Right atrium auricular region (tissue), 2 donors: ENCODE data around the gene PIK3C2G. TPM values are rescaled to one million over a fixed set of nuclear protein-coding genes. Genes with fewer than 3 reads are reported as not detected.
"Not testable (repeated sequence)": the region's sequence is repeated elsewhere in the genome, so short reads cannot be mapped to it uniquely, and the experiment has no call there.

Experiments used
- DNase-seq: peaks from one replicate; pipeline ENCODE4 v3.0.0-alpha.2; 2019; ENCODE audit warnings: low spot score
- H3K27ac ChIP-seq, 2 donors: fragments of 200-600 bp; sonication (generic); 1 replicate in 1 of 2; 2 replicates in 1 of 2; pipeline ENCODE4 v1.5.1; 2016 to 2019
- H3K27me3 ChIP-seq, 2 donors: fragments of 200-600 bp; sonication (generic); one replicate each; pipeline versions ENCODE4 v1.5.1 to v1.6.0; 2017 to 2019
- H3K36me3 ChIP-seq: fragments of 200-600 bp; sonication (generic); one replicate; pipeline ENCODE4 v1.5.1; 2016
- H3K4me1 ChIP-seq, 2 donors: fragments of 200-600 bp; sonication (generic); one replicate each; pipeline versions ENCODE4 v1.5.1 to v1.6.0; 2017 to 2019
- H3K4me3 ChIP-seq, 2 donors: fragments of 200-600 bp; sonication (generic); 1 replicate in 1 of 2; 2 replicates in 1 of 2; pipeline ENCODE4 v1.5.1; 2017 to 2019; ENCODE audit warnings: mild to moderate bottlenecking in 1 of 2, moderate library complexity in 1 of 2
- H3K9me3 ChIP-seq, 2 donors: fragments of 200-600 bp; sonication (generic); one replicate each; pipeline ENCODE4 v1.5.1; 2019
- total RNA-seq, 2 donors: library from RNA; depleted of rRNA; stranded (reverse); fragments of >200 nt; gene quantifications; one replicate each; pipeline ENCODE4 v1.1.0, GENCODE V29; 2016
- TF ChIP-seq, protein P1 (sequence below), 2 donors: fragments of 200-600 bp; sonication (generic); IDR thresholded peaks; one replicate each; pipeline ENCODE4 v1.5.1; 2019; ENCODE audit warnings: antibody characterized with exemption in 2 of 2

PIK3C2G gene
- total RNA-seq, 2 donors from 2014 or later: not detected

DNA sequence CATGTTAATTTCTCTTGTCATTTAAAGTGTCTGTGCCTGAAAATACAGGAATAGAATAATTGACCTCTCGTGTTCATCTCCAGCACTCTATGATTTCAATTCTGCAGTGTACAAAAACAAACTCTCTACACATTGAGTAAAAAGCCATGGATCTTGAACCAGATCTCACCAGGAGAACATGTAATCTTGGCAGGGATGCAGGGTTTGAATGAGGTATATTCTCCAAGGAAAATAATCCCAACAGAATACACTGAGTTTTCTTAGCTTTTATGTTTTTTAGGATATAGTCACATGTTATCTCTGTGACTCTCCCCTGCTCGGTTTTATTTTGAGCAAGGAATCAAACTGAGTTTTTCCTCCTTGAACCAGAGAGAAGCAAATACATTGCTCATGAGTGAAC is 224.7 kb downstream of the PIK3C2G start:
- H3K27ac ChIP-seq: no peak overlapping the region
- TF ChIP-seq, protein P1, sequence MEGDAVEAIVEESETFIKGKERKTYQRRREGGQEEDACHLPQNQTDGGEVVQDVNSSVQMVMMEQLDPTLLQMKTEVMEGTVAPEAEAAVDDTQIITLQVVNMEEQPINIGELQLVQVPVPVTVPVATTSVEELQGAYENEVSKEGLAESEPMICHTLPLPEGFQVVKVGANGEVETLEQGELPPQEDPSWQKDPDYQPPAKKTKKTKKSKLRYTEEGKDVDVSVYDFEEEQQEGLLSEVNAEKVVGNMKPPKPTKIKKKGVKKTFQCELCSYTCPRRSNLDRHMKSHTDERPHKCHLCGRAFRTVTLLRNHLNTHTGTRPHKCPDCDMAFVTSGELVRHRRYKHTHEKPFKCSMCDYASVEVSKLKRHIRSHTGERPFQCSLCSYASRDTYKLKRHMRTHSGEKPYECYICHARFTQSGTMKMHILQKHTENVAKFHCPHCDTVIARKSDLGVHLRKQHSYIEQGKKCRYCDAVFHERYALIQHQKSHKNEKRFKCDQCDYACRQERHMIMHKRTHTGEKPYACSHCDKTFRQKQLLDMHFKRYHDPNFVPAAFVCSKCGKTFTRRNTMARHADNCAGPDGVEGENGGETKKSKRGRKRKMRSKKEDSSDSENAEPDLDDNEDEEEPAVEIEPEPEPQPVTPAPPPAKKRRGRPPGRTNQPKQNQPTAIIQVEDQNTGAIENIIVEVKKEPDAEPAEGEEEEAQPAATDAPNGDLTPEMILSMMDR (IDR thresholded peaks at IDR 0.05): no peak
- no peaks in the 10 kb centered on the region for H3K27me3 ChIP-seq
- H3K9me3 ChIP-seq: no peaks in the 10 kb centered on the region
- no peak overlapping the region for H3K4me3 ChIP-seq
- no peaks in the 10 kb centered on the region for H3K36me3 ChIP-seq
- no peaks in the 10 kb centered on the region for H3K4me1 ChIP-seq
- no peak for DNase-seq

DNA sequence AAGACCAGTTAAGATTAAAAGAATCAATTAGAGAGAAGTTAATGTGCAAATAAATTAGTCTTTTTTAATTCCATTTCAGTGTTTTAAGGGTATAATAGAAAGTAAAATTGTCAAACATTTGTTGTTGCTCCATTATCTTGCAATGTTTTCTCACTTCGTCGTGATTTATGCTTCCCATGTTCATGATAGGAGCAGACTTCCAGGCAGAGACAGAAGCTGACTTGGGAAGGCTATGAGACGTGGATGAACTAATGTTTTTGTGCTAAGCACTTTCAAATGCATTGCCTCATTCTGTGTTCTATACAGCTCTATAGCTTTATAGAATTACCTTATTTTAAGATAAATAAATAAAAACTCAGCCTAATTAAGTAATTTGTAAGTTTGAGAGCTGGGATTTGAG is 226.2 kb downstream of the PIK3C2G start:
- Histone ChIP-seq H3K9me3 (no peaks in the 10 kb centered on the region), H3K4me3 (no peak overlapping the region), H3K36me3 (no peaks in the 10 kb centered on the region), H3K27me3 (no peaks in the 10 kb centered on the region), H3K27ac (no peak overlapping the region), H3K4me1 (no peaks in the 10 kb centered on the region)
- TF ChIP-seq, protein P1 (IDR thresholded peaks at IDR 0.05): no peak
- no peak for DNase-seq

DNA sequence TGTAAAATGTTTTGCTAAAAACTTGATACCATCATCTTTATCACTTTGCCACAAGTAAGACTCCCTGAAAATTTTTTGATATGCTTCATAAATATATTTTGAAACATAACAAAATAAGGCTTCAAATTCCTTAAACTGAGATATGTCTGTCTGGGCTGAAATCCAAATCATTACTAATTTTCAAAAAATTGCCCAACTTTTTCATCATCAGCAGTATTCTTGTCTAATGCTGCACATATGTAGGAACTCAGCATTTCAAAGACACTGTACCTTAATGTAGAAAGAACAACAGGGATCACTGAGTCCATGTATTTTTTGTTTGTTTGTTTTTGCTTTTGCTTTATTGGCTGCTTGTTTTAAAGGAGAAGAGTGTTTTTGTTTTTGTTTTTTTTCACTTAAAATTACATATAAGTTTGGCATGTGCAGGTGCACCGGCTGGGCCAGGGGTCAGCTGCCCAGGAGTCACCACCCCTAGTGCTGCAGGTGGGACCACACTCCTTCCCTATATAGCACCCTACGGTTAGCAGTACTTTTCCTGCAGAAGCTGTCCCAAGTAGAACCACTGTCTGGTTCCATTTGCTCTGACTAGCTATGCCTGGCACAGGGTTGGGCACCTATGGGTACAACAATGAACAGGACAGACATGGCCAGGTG is 231.2 kb downstream of the PIK3C2G start:
- Histone ChIP-seq H3K4me1 (no peaks in the 10 kb centered on the region), H3K27ac (no peak overlapping the region), H3K27me3 (no peaks in the 10 kb centered on the region), H3K36me3 (no peaks in the 10 kb centered on the region), H3K9me3 (no peaks in the 10 kb centered on the region), H3K4me3 (no peak overlapping the region)
- TF ChIP-seq, protein P1 (IDR thresholded peaks at IDR 0.05): no peak
- DNase-seq: no peak

DNA sequence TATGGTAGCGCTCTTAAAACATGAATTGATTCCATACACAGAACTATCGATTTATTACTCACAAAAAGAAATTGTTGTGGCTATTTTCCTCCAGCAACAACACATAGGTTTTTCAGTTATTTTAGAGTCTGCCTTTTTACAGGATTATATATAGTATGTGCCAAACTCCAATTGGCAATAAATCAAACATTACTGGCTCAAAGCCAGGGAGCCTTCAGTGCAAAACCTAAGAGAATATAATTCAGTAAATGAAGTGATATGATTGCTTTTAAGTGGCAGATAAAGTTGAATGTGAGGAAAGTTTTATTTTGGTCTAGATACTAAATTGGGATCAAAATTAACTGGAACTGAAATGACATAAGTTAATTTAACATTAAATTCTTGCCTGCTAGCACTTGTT is 234.8 kb downstream of the PIK3C2G start:
- DNase-seq: no peak
- TF ChIP-seq, protein P1 (IDR thresholded peaks at IDR 0.05): no peak
- H3K27me3 ChIP-seq: no peaks in the 10 kb centered on the region
- H3K4me1 ChIP-seq: no peaks in the 10 kb centered on the region
- H3K36me3 ChIP-seq: no peaks in the 10 kb centered on the region
- no peak overlapping the region for H3K27ac ChIP-seq
- no peaks in the 10 kb centered on the region for H3K9me3 ChIP-seq
- no peak overlapping the region for H3K4me3 ChIP-seq

DNA sequence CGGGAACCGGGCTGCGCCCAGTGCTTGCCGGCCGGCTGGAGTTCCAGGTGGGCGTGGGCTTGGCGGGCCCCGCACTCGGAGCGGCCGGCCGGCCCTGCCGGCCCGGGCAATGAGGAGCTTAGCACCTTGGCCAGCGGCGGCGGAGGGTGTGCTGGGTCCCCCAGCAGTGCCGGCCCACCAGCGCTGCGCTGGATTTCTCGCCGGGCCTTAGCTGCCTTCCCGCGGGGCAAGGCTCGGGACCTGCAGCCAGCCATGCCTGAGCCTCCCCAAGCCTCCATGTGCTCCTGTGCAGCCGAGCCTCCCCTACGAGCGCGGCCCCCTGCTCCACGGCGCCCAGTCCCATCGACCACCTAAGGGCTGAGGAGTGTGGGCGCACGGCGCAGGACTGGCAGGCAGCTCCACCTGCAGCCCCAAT is 238.8 kb downstream of the PIK3C2G start:
- DNase-seq, H3K9me3 ChIP-seq, H3K27ac ChIP-seq, H3K4me1 ChIP-seq, H3K36me3 ChIP-seq, H3K27me3 ChIP-seq, H3K4me3 ChIP-seq: not testable (repeated sequence)

DNA sequence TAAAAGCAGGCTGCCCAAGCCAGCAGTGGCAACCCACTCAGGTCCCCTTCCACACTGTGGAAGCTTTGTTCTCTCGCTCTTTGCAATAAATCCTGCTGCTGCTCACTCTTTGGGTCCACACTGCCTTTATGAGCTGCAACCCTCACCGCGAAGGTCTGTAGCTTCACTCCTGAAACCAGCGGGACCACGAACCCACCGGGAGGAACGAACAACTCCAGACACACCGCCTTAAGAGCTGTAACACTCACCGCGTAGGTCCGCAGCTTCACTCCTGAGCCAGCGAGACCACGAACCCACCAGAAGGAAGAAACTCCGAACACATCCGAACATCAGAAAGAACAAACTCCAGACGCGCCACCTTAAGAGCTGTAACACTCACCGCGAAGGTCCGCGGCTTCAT is 239.4 kb downstream of the PIK3C2G start:
- H3K4me1 ChIP-seq, H3K9me3 ChIP-seq, H3K27ac ChIP-seq, DNase-seq, H3K4me3 ChIP-seq, H3K36me3 ChIP-seq, H3K27me3 ChIP-seq: not testable (repeated sequence)

DNA sequence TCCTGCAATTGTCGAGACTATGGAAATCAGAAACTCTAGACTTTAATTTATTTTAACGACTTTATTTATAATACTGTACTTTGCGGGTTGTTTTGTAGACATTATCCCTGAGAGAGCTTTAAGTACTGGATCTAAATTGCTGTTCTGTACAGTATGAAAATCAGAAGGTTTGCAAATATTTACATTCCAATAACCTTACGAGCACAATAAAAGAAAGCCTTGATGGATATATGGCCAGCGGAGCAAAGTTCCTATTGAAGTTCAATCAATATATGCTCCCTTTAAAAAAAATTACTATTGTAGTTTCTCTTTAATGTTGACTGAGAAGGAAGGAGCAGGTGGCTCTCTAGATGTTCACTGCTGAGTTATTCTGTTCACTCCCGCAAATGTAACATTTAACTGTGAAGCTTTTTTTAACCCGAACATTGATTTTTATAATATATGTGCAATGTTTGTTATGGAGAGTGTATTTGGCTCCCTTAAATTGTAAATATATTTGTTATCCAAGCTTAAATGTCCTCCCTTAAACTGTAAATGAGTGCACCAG is 241.2 kb downstream of the PIK3C2G start:
- Histone ChIP-seq H3K36me3 (no peaks in the 10 kb centered on the region), H3K4me3 (no peak overlapping the region), H3K4me1 (no peaks in the 10 kb centered on the region), H3K27me3 (no peaks in the 10 kb centered on the region), H3K27ac (no peak overlapping the region), H3K9me3 (no peaks in the 10 kb centered on the region)
- DNase-seq: no peak
- TF ChIP-seq, protein P1 (IDR thresholded peaks at IDR 0.05): no peak
